ENCODE results near the gene L3MBTL2.

Gene L3MBTL2

GRCh38 chr22:41243361-41243760, 38.2 kb downstream of the L3MBTL2 start:
- no peak for DNase-seq (ENCODE audit: low read depth)
- in situ Hi-C loops (cut with HindIII; ENCODE audit: low sequenced_read_pairs): no loop called here
- no peak overlapping the region for H3K4me3 ChIP-seq (ENCODE audit: low read depth, low read length)
- TF ChIP-seq, protein P1, sequence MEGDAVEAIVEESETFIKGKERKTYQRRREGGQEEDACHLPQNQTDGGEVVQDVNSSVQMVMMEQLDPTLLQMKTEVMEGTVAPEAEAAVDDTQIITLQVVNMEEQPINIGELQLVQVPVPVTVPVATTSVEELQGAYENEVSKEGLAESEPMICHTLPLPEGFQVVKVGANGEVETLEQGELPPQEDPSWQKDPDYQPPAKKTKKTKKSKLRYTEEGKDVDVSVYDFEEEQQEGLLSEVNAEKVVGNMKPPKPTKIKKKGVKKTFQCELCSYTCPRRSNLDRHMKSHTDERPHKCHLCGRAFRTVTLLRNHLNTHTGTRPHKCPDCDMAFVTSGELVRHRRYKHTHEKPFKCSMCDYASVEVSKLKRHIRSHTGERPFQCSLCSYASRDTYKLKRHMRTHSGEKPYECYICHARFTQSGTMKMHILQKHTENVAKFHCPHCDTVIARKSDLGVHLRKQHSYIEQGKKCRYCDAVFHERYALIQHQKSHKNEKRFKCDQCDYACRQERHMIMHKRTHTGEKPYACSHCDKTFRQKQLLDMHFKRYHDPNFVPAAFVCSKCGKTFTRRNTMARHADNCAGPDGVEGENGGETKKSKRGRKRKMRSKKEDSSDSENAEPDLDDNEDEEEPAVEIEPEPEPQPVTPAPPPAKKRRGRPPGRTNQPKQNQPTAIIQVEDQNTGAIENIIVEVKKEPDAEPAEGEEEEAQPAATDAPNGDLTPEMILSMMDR (IDR thresholded peaks at IDR 0.05; ENCODE audit: low read depth, low read length, missing control alignments): no peak

GRCh38 chr22:41245917-41246499, 40.9 kb downstream of the L3MBTL2 start:
- TF ChIP-seq, protein P1 (IDR thresholded peaks at IDR 0.05; ENCODE audit: low read depth, low read length, missing control alignments): no peak
- in situ Hi-C loops (cut with HindIII; ENCODE audit: low sequenced_read_pairs): no loop called here
- no peak overlapping the region for H3K4me3 ChIP-seq (ENCODE audit: low read depth, low read length)
- no peak for DNase-seq (ENCODE audit: low read depth)

DNA sequence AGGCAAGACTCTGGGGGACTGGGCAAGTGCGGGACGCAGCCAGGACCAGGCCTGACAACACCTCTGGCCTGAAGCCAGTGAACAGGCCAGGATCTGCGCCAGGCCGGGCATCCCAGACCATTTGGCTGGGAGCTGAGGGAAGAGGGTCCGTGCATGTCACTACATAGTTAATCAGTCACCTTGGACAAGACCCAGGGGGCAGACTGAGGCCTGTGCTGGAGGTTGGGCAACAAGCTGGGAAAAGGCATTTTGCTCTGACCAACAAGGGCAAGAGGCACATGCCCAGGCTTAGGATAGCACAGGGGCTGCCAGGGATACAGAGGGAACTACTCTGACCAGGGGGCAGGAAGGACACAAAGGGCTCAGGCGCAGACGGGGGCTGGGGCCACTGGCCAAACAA, 42.6 kb downstream of the L3MBTL2 start:
- no peak for DNase-seq (ENCODE audit: low read depth)
- TF ChIP-seq, protein P1 (IDR thresholded peaks at IDR 0.05; ENCODE audit: low read depth, low read length, missing control alignments): no peak
- in situ Hi-C loops (cut with HindIII; ENCODE audit: low sequenced_read_pairs): no loop called here
- no peak overlapping the region for H3K4me3 ChIP-seq (ENCODE audit: low read depth, low read length)

DNA sequence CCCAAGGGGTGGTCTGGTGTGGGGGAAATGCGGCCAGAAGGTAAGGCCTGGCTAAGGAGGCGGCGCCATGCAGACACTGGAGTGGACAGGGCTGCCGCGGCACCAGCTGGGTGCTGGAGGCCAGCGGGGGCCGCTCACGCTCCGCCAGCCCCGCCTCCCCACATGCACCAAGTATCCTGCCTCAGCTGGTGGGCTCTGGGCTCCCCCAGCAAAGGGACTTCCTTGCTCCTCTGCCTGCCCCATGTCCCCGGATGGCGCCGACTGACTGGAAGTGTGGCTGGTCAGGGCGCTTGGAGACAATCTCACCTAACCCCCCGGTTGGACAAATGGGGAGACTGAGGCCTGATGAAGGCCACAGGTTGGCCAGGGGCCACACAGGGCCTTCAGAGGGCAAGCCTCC, 43.2 kb downstream of the L3MBTL2 start:
- in situ Hi-C loops (cut with HindIII; ENCODE audit: low sequenced_read_pairs): no loop called here
- TF ChIP-seq, protein P1 (IDR thresholded peaks at IDR 0.05; ENCODE audit: low read depth, low read length, missing control alignments): no peak
- H3K4me3 ChIP-seq (ENCODE audit: low read depth, low read length): no peak overlapping the region
- DNase-seq (ENCODE audit: low read depth): no peak

DNA sequence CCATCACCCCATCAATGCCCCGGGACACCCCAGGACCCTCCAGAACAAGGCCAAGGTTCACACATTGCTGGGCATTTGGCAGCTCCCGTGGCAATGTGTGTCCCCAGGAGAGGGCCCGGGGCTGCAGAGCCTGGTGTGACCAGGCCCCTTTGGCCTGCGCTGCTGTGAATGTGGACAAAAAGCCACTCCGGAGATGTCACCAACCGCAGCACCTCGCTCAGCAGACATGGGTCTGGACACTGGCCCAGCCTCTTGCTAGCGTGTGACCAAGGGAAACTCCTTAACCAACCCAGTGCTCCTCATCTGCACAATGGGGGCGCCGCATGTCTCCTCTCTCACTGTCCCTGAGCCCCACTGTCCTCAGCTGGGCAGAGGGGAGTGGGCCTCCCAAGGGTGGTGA, 43.6 kb downstream of the L3MBTL2 start:
- no peak overlapping the region for H3K4me3 ChIP-seq (ENCODE audit: low read depth, low read length)
- TF ChIP-seq, protein P1 (IDR thresholded peaks at IDR 0.05; ENCODE audit: low read depth, low read length, missing control alignments): no peak
- DNase-seq (ENCODE audit: low read depth): no peak
- in situ Hi-C loops (cut with HindIII; ENCODE audit: low sequenced_read_pairs): no loop called here

DNA sequence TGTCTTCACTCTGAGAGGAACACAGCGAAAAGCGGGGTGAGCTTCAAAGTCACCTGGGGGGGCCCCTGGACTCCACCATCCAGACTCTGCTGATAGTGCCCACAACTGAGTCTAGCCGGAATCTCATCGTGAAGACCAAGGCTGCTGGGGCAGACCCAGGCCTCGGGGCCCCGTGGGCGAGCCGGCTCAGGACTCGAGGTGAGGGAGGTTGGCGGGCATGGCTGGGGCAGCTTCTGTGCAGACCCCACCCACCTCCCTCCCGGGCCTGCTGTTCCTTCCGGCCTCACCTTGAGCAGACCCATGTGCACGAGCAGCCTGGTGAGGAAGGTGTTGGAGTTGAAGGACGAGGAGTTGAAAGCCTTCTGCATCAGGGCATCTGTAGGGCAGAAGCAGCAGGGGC, 44.3 kb downstream of the L3MBTL2 start:
- no peak for DNase-seq (ENCODE audit: low read depth)
- no peak overlapping the region for H3K4me3 ChIP-seq (ENCODE audit: low read depth, low read length)
- TF ChIP-seq, protein P1 (IDR thresholded peaks at IDR 0.05; ENCODE audit: low read depth, low read length, missing control alignments): no peak
- in situ Hi-C loops (cut with HindIII; ENCODE audit: low sequenced_read_pairs): no loop called here

Measured in astrocyte of the cerebellum (primary cell).